ENCODE measurements around the gene STT3B. TPM values are rescaled to one million over a fixed set of nuclear protein-coding genes. Genes with fewer than 3 reads are reported as not detected.
"Not testable (repeated sequence)": the region's sequence is repeated elsewhere in the genome, so short reads cannot be mapped to it uniquely, and the experiment has no call there.

Gene STT3B
- total and polyA plus RNA-seq, 2 donors from 2014 or later: 44.7 to 89.9 TPM

DNA sequence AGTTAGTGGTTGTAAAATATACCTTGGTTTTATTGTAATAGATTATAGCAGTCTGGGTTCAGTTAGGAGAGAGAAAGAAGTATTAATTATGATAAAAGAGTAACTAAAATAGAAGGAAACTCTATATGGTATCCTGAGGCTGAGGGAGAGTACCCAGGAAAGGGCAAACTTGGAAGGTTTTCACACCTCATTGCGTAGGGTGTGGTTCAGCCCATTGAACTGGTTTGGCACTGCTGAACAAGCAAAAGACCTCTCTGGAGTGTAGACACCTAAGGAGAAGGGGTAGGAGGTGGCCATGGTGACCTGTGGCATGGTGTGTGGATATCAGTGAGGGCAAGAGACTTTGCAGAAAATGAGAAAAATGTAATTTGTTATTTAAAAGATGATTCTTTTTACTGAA is 63.5 kb downstream of the STT3B start:
- Histone ChIP-seq H3K27me3 (ENCODE audit: control insufficient read depth, insufficient read depth, low read length) (no peaks in the 10 kb centered on the region), H3K27ac (ENCODE audit: low read depth in 2 of 2, low read length in 2 of 2) (no peak overlapping the region), H3K36me3 (ENCODE audit: control insufficient read depth in 2 of 3, insufficient read depth in 3 of 3, low read length in 3 of 3) (peaks cover 0 to 9% (median 5%) of the 10 kb centered on the region in 3 donors), H3K4me3 (ENCODE audit: low read length in 3 of 3) (no peak overlapping the region), H3K4me1 (ENCODE audit: control insufficient read depth in 2 of 3, insufficient read depth in 2 of 3, low read depth in 1 of 3, low read length in 3 of 3) (no peaks in the 10 kb centered on the region), H3K9me3 (ENCODE audit: control insufficient read depth in 2 of 3, insufficient read depth in 1 of 3, low read length in 3 of 3) (no peaks in the 10 kb centered on the region), H3K9ac (ENCODE audit: low read length in 3 of 3) (no peak overlapping the region)
- TF ChIP-seq, protein P1, sequence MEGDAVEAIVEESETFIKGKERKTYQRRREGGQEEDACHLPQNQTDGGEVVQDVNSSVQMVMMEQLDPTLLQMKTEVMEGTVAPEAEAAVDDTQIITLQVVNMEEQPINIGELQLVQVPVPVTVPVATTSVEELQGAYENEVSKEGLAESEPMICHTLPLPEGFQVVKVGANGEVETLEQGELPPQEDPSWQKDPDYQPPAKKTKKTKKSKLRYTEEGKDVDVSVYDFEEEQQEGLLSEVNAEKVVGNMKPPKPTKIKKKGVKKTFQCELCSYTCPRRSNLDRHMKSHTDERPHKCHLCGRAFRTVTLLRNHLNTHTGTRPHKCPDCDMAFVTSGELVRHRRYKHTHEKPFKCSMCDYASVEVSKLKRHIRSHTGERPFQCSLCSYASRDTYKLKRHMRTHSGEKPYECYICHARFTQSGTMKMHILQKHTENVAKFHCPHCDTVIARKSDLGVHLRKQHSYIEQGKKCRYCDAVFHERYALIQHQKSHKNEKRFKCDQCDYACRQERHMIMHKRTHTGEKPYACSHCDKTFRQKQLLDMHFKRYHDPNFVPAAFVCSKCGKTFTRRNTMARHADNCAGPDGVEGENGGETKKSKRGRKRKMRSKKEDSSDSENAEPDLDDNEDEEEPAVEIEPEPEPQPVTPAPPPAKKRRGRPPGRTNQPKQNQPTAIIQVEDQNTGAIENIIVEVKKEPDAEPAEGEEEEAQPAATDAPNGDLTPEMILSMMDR (IDR thresholded peaks at IDR 0.05; ENCODE audit: borderline replicate concordance, extremely low read depth, insufficient read depth): no peak
- intact Hi-C loops (cut with DNase I): no loop called here
- no peak for FAIRE-seq
- no peak for DNase-seq

DNA sequence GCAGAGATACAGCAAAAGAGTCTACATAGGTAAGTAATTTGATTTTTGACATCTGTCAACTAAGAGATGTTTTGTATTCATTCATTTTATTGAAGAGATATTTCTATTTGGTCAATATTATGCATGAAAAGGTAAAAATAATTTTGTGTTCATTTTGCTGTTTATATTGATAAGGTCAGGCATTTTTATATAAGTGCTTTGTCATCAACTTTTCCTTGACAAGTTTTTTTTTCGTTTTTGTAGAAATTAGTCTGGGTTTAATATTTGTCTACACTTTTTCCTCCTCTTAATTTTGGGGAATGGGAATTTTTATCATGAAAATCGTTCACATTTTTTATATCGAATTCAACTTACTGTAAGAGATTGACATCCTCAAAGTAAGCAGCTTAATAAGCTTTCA is 67.7 kb downstream of the STT3B start:
- intact Hi-C loops (cut with DNase I): no loop called here
- no peak for DNase-seq
- Histone ChIP-seq H3K27ac (ENCODE audit: low read depth in 2 of 2, low read length in 2 of 2) (no peak overlapping the region), H3K9ac (ENCODE audit: low read length in 3 of 3) (no peak overlapping the region), H3K9me3 (ENCODE audit: control insufficient read depth in 2 of 3, insufficient read depth in 1 of 3, low read length in 3 of 3) (no peaks in the 10 kb centered on the region), H3K4me3 (ENCODE audit: low read length in 3 of 3) (no peak overlapping the region), H3K4me1 (ENCODE audit: control insufficient read depth in 2 of 3, insufficient read depth in 2 of 3, low read depth in 1 of 3, low read length in 3 of 3) (no peaks in the 10 kb centered on the region), H3K36me3 (ENCODE audit: control insufficient read depth in 2 of 3, insufficient read depth in 3 of 3, low read length in 3 of 3) (peaks cover 0 to 5% (median 0%) of the 10 kb centered on the region in 3 donors), H3K27me3 (ENCODE audit: control insufficient read depth, insufficient read depth, low read length) (no peaks in the 10 kb centered on the region)
- TF ChIP-seq, protein P1 (IDR thresholded peaks at IDR 0.05; ENCODE audit: borderline replicate concordance, extremely low read depth, insufficient read depth): no peak
- FAIRE-seq: no peak

DNA sequence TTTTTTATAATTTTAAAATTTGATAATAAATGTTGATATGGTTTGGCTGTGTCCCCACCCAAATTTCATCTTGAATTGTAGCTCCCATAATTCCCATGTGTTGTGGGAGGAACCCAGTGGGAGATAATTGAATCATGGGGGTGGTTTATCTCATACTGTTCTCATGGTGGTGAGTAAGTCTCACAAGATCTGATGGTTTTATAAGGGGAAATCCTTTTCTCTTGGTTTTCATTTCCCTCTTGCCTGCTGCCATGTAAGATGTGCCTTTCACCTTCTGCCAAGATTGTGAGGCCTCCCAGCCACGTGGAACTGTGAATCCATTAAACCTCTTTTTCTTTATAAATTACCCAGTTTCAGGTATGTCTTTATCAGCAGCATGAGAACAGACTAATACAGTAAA is 72.6 kb downstream of the STT3B start:
- H3K36me3 ChIP-seq (ENCODE audit: control insufficient read depth in 2 of 3, insufficient read depth in 3 of 3, low read length in 3 of 3); H3K27me3 ChIP-seq (ENCODE audit: control insufficient read depth, insufficient read depth, low read length); intact Hi-C loops (cut with DNase I); FAIRE-seq; H3K9ac ChIP-seq (ENCODE audit: low read length in 3 of 3); H3K4me1 ChIP-seq (ENCODE audit: control insufficient read depth in 2 of 3, insufficient read depth in 2 of 3, low read depth in 1 of 3, low read length in 3 of 3); H3K4me3 ChIP-seq (ENCODE audit: low read length in 3 of 3); DNase-seq; H3K9me3 ChIP-seq (ENCODE audit: control insufficient read depth in 2 of 3, insufficient read depth in 1 of 3, low read length in 3 of 3); H3K27ac ChIP-seq (ENCODE audit: low read depth in 2 of 2, low read length in 2 of 2): not testable (repeated sequence)

DNA sequence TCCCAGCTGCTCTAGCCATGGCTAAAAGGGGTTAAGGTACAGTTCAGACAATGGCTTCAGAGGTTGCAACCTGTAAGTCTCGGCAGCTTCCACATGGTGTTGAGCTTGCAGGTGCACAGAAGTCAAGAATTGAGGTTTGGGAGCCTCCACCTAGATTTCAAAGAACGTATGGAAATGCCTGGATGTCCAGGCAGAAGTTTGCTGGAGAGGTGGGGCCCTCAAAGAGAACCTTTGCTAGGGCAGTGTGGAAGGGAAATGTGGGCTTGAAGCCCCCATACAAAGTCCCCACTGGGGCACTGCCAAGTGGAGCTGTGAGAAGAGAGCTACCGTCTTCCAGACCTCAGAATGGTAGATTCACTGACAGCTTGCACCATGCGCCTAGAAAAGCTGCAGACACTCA is 73.7 kb downstream of the STT3B start:
- TF ChIP-seq, protein P1 (IDR thresholded peaks at IDR 0.05; ENCODE audit: borderline replicate concordance, extremely low read depth, insufficient read depth): no peak
- Histone ChIP-seq H3K4me1 (ENCODE audit: control insufficient read depth in 2 of 3, insufficient read depth in 2 of 3, low read depth in 1 of 3, low read length in 3 of 3) (no peaks in the 10 kb centered on the region), H3K27me3 (ENCODE audit: control insufficient read depth, insufficient read depth, low read length) (no peaks in the 10 kb centered on the region), H3K27ac (ENCODE audit: low read depth in 2 of 2, low read length in 2 of 2) (no peak overlapping the region), H3K9me3 (ENCODE audit: control insufficient read depth in 2 of 3, insufficient read depth in 1 of 3, low read length in 3 of 3) (peaks cover 0 to 10% (median 1%) of the 10 kb centered on the region in 3 donors), H3K36me3 (ENCODE audit: control insufficient read depth in 2 of 3, insufficient read depth in 3 of 3, low read length in 3 of 3) (peaks cover 0 to 2% (median 0%) of the 10 kb centered on the region in 3 donors), H3K9ac (ENCODE audit: low read length in 3 of 3) (no peak overlapping the region), H3K4me3 (ENCODE audit: low read length in 3 of 3) (no peak overlapping the region)
- DNase-seq (no peak), FAIRE-seq (no peak)
- intact Hi-C loops (cut with DNase I): no loop called here

Measured in kidney (tissue), 14 donors.